Jurkat, Clone E6-1 (cell line): ENCODE measurements around the gene ADM2.

ENCODE experiments used
- DNase-seq: peaks from one replicate; pipeline ENCODE4 v3.0.0-alpha.2; 2011; ENCODE audit warnings: low read depth, low spot score
- H3K4me3 ChIP-seq: 2 replicates; pipeline ENCODE4 v1.5.1; 2011; ENCODE audit warnings: mild to moderate bottlenecking, low read length, control low read depth, moderate library complexity

Gene ADM2

DNA sequence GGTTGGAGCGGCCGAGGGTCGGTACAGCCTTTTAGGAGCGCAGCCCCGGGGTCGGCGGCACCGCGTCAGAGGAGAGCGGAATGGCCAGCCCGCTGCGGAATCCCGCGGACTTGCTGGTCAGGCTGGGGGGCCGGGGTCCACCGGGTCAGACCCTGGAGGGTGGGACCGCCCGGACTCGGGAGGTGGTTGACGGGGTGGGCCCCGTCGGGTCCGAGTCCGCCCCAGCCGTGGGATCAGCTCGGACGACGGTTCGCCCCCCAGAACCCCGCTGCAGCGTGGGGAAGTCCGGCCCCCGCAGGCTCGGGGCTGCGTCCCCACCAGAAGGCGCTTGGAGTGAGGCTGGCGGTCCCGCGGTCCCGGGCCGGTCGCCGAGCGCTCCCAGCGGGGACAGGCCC, 301 bp upstream of the ADM2 start:
- H3K4me3 ChIP-seq = peak overlapping the region; percentile 47; the same call in 1 of the 2 replicates
- DNase-seq = no peak

DNA sequence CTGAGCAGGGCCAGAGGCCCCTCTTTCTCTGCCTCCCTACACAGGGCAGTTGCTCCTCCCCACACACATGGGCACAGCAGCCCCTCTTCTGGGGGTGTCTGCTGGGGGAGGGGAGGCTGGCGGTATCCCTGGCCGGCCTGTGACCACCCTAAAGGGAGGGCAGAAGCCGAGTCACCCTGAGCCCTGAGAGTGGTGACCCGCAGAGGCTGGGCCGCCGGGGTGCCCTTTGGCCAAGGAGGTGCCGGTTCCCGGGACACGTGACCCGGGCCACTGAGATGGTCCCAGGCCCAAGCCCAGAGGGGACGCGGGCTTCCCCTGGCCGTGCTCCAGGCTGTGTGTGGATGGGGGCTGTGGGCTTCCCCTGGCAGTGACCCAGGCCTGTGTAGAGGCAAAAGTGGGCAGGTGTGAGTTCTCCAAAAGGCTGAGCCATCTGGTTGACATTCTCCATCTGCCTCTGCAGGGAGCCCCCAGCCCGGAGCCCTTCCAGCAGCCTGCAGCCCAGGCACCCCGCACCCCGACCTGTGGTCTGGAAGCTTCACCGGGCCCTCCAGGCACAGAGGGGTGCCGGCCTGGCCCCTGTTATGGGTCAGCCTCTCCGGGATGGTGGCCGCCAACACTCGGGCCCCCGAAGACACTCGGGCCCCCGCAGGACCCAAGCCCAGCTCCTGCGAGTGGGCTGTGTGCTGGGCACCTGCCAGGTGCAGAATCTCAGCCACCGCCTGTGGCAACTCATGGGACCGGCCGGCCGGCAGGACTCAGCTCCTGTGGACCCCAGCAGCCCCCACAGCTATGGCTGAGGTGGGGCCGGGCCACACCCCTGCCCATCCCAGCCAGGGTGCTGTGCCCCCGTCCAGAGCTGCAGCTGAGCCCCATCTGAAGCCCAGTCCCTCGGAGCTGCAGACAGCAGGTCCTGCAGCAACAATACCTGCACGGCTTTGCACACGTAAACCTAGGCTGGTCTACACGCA, 1.0 kb downstream of the ADM2 start:
- H3K4me3 ChIP-seq = peak overlapping the region; percentile 47
- DNase-seq = no peak

DNA sequence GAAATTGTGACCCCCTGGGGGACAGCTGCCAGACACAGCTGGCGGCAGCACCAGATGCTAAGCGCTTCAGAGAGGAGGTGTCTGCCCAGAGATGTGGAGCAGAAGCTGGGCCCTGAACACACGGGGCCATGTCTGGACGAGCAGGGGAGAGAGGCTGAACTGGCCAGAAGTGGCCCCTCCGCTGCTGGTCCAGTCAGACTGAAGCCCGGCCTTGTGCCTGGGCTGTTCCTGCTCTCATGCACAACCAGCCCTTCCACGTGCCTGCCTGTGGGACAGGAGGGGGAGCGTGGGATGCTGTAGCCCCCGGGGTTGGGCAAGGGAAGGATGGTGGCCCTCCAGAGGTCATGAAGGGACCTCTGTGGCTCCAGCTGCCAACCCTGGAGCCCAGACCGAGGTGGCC, 1.8 kb downstream of the ADM2 start:
- no peak overlapping the region for H3K4me3 ChIP-seq

DNA sequence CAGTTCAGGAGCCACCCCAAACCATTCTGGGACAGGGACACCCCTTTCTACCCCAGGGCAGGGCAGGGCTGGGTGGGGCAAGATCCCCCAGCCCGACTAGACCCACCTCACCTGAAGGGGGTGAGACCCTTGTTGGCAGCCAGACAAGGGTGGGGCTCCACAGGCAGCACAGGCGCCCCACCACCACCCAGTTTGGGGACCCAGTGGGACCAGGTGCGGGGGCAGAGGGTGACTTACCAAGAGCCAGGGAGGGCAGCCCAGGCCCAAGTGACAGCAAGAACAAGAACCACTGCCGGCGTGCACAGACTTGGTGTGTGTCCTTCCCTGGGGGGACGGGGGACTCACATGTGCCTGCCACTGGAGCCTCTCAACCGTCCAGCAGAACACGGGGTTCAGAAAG, 2.2 kb downstream of the ADM2 start:
- no peak overlapping the region for H3K4me3 ChIP-seq

More for the DNA sequence above, 1.8 kb downstream of the ADM2 start:
- DNase-seq = no peak

DNA sequence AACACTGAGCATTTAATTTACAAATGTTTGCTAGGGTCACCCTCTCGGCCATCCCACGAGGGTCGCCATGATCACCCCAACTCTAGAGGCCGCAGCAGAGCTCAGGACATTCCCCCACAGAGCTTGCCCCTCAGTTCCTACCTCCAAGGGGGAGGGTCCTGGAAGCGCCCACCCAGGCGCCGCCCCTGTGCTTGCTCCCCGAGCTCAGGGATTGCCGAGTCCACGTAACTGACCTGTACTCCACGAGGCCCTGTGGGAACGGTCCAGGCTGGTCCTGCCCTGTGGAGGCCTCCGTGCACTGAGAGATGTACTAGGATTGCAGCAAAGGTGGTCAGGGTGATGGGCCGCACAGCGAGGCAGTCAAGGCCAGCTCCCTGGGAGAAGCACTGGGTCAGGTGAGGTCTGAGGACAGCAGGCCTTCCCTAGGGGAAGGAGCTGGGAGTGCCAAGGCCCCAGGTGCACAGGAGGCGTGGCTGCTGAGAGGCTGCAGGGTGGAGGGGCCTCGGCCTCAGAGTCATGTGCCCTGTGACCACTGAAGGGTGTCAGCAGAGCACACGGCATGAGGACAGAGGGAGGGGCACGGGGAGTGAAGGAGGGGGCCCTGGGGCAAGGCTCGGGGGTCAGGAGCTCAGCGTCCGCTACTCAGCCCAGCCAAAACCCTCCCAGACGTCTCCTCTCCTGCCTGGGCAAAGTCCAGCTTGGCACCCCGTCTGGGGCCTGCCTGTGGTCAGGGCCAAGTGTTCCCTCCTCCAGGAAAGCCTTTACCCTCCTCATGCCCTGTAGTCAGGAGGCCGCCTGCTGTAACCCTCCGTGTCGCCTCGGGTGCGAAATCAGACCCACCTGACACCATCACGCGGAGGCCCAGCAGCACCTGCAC, 2.9 kb downstream of the ADM2 start:
- no peak overlapping the region for H3K4me3 ChIP-seq
- DNase-seq = no peak

More for the DNA sequence above, 2.2 kb downstream of the ADM2 start:
- DNase-seq = no peak

DNA sequence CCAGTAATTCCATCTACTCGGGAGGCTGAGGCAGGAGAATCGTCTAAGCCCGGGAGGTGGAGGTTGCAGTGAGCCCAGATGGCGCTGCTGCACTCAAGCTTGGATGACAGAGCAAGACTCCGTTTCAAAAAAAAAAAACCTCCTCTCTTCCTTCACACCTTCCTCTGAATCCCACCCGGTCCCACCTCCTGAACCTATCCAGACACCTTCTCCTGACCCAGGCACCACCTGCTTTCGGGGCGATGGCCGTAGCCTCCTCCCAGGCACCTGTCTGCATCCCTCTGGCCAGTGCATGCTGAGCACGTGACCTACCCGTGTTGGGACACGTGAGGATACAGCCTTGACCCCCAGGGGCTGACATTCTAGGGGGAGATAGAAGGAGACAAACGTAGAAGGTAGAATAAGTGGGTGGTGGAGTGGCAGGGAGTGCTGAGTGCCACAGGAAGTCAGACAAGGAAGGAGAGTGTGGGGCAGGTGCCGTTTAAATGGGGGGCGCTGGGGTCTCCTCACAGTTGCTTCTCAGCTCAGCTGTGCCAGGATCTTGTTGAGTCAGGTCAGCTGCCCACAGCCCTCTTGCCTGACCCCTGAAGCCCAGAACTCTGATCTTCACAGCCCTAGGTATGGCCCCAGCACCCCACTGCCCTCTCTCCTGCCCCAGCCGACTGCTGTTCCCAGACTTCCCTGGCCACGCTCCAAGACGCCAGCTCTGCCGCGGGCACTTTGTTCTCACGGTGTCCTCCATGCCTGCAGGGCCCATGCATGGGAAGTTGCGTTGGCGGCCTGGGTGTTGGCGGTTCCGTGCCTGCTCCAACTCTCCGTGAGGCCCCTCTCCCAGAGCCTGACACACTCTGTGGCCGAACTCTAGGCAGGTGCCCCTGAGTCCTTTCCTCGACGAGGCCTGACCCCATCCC, 4.1 kb downstream of the ADM2 start:
- no peak for DNase-seq
- no peak overlapping the region for H3K4me3 ChIP-seq

DNA sequence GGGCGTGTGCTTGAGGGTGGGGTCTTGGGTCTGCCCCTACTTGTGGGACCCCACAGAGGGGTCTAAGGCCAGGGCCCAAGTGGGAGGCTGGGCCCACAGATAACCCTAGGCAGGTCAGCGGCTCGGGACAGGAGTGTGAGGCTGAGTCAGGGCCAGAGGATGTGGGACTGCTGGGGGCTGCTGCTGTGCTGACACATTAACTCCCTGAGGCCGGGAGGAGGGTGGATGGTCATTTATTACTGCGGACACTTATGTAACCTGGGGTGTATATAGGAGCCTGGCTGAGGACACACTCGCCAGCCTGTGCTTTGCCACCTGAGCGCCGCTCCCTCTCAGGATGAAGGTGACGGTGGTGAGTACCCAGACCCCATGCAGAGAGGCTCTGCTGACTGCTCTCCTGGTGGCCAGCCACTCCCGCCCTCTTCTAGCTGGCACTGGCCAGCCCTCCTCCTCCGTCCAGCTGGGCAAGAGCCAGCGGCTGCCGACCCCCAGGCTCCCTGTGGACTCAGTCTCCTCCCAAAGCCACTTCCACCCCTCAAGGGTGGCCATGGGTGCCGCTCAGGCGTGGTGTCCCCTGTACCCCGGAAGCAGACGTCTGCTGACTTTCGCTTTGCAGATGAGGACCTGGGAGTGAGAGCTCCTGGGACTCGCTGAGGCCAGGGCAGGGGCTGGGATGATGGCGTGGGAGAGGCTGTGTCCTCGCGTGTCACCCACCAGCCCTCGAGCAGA, 5.4 kb downstream of the ADM2 start, which contains the start of gene MIOX:
Gene MIOX (plus strand): TSS at position 299 of the 729 bp plus-strand sequence. CDS start 39 bp downstream, at position 338.
- no peak within 1 kb of the TSS for H3K4me3 ChIP-seq
- no peak for DNase-seq

DNA sequence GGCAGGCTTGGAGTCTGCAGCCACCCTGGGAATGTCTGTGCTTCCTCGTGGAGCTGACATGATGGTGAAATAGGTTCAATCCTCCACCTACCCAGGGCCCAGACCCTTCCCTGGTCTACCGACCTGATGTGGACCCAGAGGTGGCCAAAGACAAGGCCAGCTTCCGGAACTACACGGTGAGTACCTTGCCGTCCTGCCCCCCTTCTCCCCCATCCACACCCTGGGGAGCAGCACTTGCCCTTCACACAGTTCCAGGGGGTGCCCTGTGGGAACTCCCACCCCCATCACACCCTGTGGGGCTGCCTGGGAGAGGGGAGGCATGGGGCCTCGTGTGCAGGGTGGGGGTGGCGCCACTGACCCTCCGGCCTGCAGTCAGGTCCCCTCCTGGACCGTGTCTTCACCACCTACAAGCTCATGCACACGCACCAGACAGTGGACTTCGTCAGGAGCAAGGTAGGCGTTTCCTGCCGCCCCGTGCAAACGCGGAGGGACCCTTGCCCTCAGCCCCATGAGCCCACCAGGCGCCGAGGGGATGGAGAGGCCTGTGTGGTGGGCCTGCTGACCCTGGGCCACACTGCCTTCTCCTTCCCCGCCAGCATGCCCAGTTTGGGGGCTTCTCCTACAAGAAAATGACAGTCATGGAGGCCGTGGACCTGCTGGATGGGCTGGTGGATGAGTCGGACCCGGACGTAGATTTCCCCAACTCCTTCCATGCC, 6.1 kb downstream of the ADM2 start:
- no peak overlapping the region for H3K4me3 ChIP-seq

DNA sequence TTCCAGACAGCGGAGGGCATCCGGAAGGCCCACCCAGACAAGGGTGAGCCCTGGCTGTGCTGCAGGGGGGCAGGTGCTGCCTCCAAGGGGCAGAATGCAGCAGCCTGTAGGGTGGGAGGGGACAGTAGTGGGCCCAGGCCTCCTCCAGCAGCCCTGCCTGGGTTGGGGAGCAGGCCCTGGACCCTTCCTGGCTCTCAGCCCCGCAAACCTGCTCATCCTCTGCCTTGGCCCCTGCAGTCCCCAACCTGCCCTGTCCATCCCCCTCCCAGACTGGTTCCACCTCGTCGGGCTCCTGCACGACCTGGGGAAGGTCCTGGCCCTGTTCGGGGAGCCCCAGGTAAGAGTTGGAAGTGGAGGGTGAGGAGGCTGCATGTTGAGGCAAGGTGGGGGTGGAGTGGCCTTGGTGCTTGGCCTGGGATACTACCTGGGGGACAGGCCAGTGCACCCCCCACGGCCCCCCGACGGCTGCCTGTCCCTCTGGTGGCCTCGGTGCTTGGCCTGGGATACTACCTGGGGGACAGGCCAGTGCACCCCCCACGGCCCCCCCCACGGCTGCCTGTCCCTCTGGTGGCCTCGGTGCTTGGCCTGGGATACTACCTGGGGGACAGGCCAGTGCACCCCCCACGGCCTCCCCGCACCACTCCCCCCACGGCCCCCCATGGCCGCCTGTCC, 6.8 kb downstream of the ADM2 start:
- no peak for DNase-seq
- H3K4me3 ChIP-seq = no peak overlapping the region

More for the DNA sequence above, 6.1 kb downstream of the ADM2 start:
- no peak for DNase-seq

DNA sequence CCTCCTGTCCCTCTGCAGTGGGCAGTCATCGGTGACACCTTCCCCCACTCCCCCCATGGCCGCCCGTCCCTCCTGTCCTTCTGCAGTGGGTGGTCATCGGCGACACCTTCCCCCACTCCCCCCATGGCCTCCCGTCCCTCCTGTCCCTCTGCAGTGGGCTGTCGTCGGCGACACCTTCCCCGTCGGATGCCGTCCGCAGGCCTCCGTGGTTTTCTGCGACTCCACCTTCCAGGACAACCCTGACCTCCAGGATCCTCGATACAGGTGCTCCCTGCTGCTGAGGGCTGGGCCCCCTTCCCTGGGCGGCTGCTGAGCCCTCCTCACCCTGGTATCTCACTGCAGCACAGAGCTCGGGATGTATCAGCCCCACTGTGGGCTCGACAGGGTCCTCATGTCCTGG, 7.5 kb downstream of the ADM2 start:
- H3K4me3 ChIP-seq = no peak overlapping the region
- no peak for DNase-seq

DNA sequence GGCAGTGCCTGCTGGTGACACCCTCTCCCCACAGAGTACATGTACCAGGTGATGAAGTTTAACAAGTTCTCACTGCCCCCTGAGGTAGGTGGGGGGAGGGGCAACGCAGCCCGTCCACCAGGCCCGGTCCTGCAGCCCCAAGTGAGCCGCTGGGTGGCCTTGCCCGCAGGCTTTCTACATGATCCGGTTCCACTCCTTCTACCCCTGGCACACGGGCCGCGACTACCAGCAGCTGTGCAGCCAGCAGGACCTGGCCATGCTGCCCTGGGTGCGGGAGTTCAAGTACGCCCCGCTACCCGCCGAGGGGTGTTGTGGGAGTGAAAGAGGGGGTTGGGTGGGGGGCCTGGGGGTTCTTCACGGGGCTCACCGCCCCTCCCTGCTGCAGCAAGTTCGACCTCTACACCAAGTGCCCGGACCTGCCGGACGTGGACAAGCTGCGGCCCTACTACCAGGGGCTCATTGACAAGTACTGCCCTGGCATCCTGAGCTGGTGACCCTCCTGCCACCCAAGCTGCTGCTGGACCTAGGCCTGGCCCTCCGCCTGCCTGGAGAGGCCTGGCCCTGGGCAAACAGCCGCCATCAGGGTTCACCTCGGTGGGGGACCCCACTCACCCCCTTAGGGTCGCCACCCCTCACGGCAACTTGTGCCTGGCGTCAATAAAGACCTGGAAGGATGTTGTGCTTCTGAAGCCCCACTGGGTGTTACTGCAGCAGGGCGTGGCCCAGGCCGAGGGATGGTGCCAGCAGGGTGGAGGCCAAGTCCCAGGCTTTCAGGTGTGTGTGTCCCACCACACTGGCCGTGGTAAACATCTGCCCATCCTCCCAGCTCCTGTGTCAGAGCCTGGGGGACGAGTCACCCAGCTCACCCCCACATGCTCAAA, 8.3 kb downstream of the ADM2 start:
- no peak overlapping the region for H3K4me3 ChIP-seq
- DNase-seq = no peak

DNA sequence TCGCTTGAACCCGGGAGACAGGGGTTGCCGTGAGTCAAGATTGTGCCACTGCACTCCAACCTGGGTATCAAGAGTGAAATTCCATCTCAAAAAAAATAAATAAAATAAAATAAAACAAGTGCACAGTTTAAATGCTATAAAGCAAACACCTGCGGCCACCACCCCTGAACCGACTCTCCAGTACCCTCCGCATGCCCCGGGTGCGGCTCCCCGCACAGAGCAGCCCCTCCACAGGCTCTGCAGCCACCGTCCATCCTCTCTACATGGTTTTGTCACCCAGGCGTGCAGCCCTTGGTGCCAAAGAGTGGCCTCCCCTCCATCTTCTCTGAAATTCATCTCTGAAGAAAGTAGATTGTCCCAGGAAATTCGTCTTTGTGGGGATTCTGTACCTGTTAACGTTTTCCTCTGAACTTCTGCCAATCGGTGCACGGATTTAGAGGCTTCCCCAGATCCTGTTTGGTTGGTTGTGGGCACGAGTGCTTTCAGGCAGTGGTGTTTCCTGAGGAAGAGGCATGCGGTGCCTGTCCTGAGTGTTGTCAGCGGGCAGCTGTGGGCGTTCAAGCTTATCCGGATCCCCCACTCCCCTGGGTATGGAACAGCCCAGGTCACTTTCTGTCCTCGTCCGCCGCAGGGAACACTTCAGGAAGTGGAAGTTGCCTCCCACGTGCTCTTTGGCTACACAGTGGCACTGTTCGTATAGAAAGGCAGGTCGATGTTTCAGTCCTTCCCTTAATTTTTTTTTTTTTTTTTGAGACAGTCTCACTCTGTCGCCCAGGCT, 9.4 kb downstream of the ADM2 start:
- no peak overlapping the region for H3K4me3 ChIP-seq
- no peak for DNase-seq

DNA sequence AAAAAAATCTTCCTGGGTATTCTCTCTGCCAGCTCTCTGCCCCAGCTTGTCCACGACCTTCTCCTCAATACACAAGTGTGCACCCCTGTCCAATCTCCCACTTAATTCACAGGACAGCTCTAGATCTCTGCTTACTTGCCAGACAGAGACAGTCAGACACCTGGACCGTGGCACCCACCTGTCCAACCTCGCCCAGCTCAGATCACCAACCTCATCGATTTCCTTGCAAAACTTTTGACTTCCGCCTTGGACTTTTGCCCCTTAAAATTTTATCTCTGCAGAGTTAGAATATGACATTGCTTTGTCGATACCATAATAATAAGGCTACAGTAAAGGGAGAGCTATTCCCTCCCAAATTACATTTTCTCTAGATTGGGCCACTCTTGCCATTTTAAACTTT, 15.8 kb downstream of the ADM2 start:
- DNase-seq = no peak
- H3K4me3 ChIP-seq = no peak overlapping the region

DNA sequence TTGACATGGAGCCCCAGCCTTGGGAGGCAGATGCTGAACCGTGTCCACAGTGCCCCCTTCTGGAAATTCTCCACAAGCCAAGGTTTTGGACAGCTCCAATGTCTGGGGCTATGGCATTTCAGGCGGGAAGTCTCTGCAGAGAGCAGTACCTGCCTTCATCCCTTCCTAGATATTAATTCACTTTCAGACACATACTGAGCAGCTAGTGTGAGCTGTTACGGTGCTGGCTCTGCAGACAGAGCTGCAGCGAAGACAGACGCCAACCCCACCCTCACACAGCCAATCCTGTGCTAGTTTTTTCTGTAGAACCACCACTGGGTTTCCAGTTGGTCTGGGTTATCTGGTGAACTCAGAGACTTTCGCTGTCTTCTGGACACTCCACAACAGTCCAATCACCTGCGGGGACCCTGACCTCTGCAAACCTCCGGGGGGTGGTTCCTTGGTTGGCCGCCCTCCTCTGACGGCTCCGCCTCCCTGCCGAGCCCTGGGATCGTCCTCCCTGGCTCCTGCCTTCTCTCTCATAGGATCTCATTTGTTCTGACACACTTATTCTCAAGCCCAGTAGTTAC, 17.1 kb downstream of the ADM2 start:
- H3K4me3 ChIP-seq = no peak overlapping the region

DNA sequence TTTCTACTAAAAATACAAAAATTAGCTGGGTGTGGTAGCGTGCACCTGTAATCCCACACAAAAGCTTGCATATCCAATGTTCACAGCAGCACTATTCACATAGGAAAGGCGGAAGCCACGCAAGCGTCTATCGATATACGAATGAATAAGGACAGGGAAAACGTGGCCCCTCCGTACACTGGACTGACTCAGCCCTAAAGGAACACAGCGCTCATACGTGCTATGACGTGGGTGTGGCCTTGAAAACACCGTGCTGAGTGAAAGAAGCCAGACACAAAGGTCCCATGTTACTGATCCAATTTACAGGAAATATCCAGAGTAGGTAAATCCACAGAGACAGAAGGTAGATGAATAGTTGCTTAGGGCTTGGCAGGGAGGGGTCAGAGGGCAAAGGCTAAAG, 19.1 kb downstream of the ADM2 start:
- H3K4me3 ChIP-seq = no peak overlapping the region
- no peak for DNase-seq

More for the DNA sequence above, 17.1 kb downstream of the ADM2 start:
- peak; percentile 50 for DNase-seq
